HEK293 (cell line): ENCODE measurements around the gene DAAM1.

Experiments used
- KLF7 ChIP-seq: fragments of 450-650 bp; formaldehyde crosslinking; IDR thresholded peaks from 2 replicates; pipeline ENCODE4 v1.5.1; 2016; ENCODE audit warnings: missing biosample characterization, missing genetic modification characterization, borderline replicate concordance
- REPIN1 ChIP-seq: fragments of 450-650 bp; formaldehyde crosslinking; IDR thresholded peaks from 2 replicates; pipeline ENCODE4 v1.5.1; 2017; ENCODE audit warnings: missing biosample characterization, missing genetic modification characterization, low read depth
- SCRT2 ChIP-seq: fragments of 450-650 bp; formaldehyde crosslinking; IDR thresholded peaks from 2 replicates; pipeline ENCODE4 v1.5.1; 2016; ENCODE audit warnings: missing biosample characterization, missing genetic modification characterization
- ZBTB17 ChIP-seq: fragments of 450-650 bp; formaldehyde crosslinking; IDR thresholded peaks from 2 replicates; pipeline ENCODE4 v1.5.1; 2016; ENCODE audit warnings: missing biosample characterization, missing genetic modification characterization
- ZNF112 ChIP-seq: fragments of 450-650 bp; formaldehyde crosslinking; IDR thresholded peaks from 2 replicates; pipeline ENCODE4 v1.5.0; 2017; ENCODE audit warnings: missing biosample characterization, missing genetic modification characterization
- ZNF146 ChIP-seq: fragments of 450-650 bp; formaldehyde crosslinking; IDR thresholded peaks from 2 replicates; pipeline ENCODE4 v1.5.1; 2016; ENCODE audit warnings: missing biosample characterization, missing genetic modification characterization
- ZNF223 ChIP-seq: fragments of 450-650 bp; formaldehyde crosslinking; IDR thresholded peaks from 2 replicates; pipeline ENCODE4 v1.5.1; 2016; ENCODE audit warnings: missing biosample characterization, missing genetic modification characterization
- ZNF23 ChIP-seq: fragments of 450-650 bp; formaldehyde crosslinking; IDR thresholded peaks from 2 replicates; pipeline ENCODE4 v1.5.1; 2016; ENCODE audit warnings: missing biosample characterization, missing genetic modification characterization, borderline replicate concordance
- ZNF324 ChIP-seq: fragments of 450-650 bp; formaldehyde crosslinking; IDR thresholded peaks from 2 replicates; pipeline ENCODE4 v1.5.1; 2016; ENCODE audit warnings: missing biosample characterization, missing genetic modification characterization
- ZNF341 ChIP-seq: fragments of 450-650 bp; formaldehyde crosslinking; IDR thresholded peaks from 2 replicates; pipeline ENCODE4; 2016; ENCODE audit warnings: low read depth, missing biosample characterization, missing genetic modification characterization
- ZNF514 ChIP-seq: fragments of 450-650 bp; formaldehyde crosslinking; IDR thresholded peaks from 2 replicates; pipeline ENCODE4 v1.5.1; 2016; ENCODE audit warnings: missing biosample characterization, missing genetic modification characterization
- ZNF544 ChIP-seq: fragments of 450-650 bp; formaldehyde crosslinking; IDR thresholded peaks from 2 replicates; pipeline ENCODE4 v1.5.0; 2017; ENCODE audit warnings: missing biosample characterization, missing genetic modification characterization
- ZNF585B ChIP-seq: fragments of 450-650 bp; formaldehyde crosslinking; IDR thresholded peaks from 2 replicates; pipeline ENCODE4 v1.5.1; 2016; ENCODE audit warnings: missing biosample characterization, missing genetic modification characterization
- ZNF600 ChIP-seq: fragments of 450-650 bp; formaldehyde crosslinking; IDR thresholded peaks from 2 replicates; pipeline ENCODE4 v1.5.1; 2016; ENCODE audit warnings: missing biosample characterization, missing genetic modification characterization
- ZNF610 ChIP-seq: fragments of 450-650 bp; formaldehyde crosslinking; IDR thresholded peaks from 2 replicates; pipeline ENCODE4 v1.5.1; 2016; ENCODE audit warnings: missing biosample characterization, missing genetic modification characterization, borderline replicate concordance
- ZNF624 ChIP-seq: fragments of 450-650 bp; formaldehyde crosslinking; IDR thresholded peaks from 2 replicates; pipeline ENCODE4 v1.5.1; 2017; ENCODE audit warnings: missing biosample characterization, missing genetic modification characterization
- ZNF654 ChIP-seq: fragments of 450-650 bp; formaldehyde crosslinking; IDR thresholded peaks from 2 replicates; pipeline ENCODE4 v1.5.1; 2016; ENCODE audit warnings: low read depth, missing biosample characterization, missing genetic modification characterization
- ZNF792 ChIP-seq: fragments of 450-650 bp; formaldehyde crosslinking; IDR thresholded peaks from 2 replicates; pipeline ENCODE4 v1.5.1; 2016; ENCODE audit warnings: missing biosample characterization, missing genetic modification characterization
- ZSCAN30 ChIP-seq: fragments of 450-650 bp; IDR thresholded peaks from 2 replicates; pipeline ENCODE4 v1.5.1; 2018; ENCODE audit warnings: missing biosample characterization, mild to moderate bottlenecking, missing genetic modification characterization, moderate library complexity
- TF ChIP-seq, protein P1 (sequence below): fragments of 450-650 bp; formaldehyde crosslinking; IDR thresholded peaks from 2 replicates; pipeline ENCODE4 v1.5.1; 2016; ENCODE audit warnings: missing biosample characterization, missing genetic modification characterization
- TF ChIP-seq, protein P2 (sequence below): fragments of 450-650 bp; formaldehyde crosslinking; IDR thresholded peaks from 2 replicates; pipeline ENCODE4 v1.5.1; 2017; ENCODE audit warnings: missing biosample characterization, missing genetic modification characterization
- TF ChIP-seq, protein P3 (sequence below): fragments of 450-650 bp; formaldehyde crosslinking; IDR thresholded peaks from 2 replicates; pipeline ENCODE4 v1.5.1; 2016; ENCODE audit warnings: missing biosample characterization, missing genetic modification characterization
- TF ChIP-seq, protein P4 (sequence below): fragments of 450-650 bp; formaldehyde crosslinking; IDR thresholded peaks from 2 replicates; pipeline ENCODE4 v1.5.1; 2016; ENCODE audit warnings: missing biosample characterization, missing genetic modification characterization
- TF ChIP-seq, protein P5 (sequence below): fragments of 450-650 bp; formaldehyde crosslinking; IDR thresholded peaks from 2 replicates; pipeline ENCODE4; 2016; ENCODE audit warnings: missing biosample characterization, missing genetic modification characterization
- TF ChIP-seq, protein P6 (sequence below): fragments of 450-650 bp; formaldehyde crosslinking; IDR thresholded peaks from 2 replicates; pipeline ENCODE4 v1.5.1; 2016; ENCODE audit warnings: missing biosample characterization, missing genetic modification characterization
- TF ChIP-seq, protein P7 (sequence below): fragments of 450-650 bp; formaldehyde crosslinking; IDR thresholded peaks from 2 replicates; pipeline ENCODE4 v1.5.1; 2017; ENCODE audit warnings: missing biosample characterization, missing genetic modification characterization
- TF ChIP-seq, protein P8 (sequence below): fragments of 450-650 bp; formaldehyde crosslinking; IDR thresholded peaks from 2 replicates; pipeline ENCODE4 v1.5.1; 2017; ENCODE audit warnings: missing biosample characterization, missing genetic modification characterization
- TF ChIP-seq, protein P9 (sequence below): fragments of 450-650 bp; formaldehyde crosslinking; IDR thresholded peaks from 2 replicates; pipeline ENCODE4 v1.5.1; 2017; ENCODE audit warnings: missing biosample characterization, missing genetic modification characterization

Gene DAAM1

DNA sequence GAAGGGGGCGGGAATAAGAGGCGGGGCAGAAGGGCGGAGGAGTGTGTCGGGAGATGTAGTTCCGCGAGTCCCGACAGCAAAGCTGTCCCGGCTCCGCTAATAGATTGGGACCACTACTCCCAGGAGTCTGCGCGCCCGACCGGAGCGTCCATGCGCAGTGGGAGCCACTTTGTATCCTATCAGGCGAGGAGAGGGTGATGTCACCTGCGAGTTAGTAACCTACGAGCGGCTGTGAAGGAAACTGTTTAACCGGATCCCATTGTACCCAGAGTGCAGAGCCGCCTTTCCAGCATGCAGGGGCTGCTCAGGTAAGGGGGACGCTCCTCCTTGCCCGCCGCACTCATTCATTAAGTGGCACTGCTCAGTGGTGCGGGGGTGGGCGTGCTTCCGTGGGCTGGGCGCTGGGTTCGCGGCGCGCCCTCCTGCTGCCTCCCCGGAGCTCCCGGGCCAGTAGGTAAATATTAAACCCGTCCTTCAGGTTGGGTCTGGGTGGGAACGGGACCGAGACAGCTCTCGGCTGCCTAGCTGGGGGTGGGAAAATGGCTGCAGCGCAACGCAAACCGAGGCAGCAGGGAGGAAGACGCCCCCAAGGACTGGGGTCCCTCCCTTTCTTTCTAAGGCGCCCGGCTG, at the start of gene DAAM1 (continued):
- TF ChIP-seq, protein P1, sequence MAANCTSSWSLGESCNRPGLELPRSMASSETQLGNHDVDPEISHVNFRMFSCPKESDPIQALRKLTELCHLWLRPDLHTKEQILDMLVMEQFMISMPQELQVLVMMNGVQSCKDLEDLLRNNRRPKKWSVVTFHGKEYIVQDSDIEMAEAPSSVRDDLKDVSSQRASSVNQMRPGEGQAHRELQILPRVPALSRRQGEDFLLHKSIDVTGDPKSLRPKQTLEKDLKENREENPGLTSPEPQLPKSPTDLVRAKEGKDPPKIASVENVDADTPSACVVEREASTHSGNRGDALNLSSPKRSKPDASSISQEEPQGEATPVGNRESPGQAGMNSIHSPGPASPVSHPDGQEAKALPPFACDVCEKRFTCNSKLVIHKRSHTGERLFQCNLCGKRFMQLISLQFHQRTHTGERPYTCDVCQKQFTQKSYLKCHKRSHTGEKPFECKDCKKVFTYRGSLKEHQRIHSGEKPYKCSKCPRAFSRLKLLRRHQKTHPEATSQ: no peak
- TF ChIP-seq, protein P2, sequence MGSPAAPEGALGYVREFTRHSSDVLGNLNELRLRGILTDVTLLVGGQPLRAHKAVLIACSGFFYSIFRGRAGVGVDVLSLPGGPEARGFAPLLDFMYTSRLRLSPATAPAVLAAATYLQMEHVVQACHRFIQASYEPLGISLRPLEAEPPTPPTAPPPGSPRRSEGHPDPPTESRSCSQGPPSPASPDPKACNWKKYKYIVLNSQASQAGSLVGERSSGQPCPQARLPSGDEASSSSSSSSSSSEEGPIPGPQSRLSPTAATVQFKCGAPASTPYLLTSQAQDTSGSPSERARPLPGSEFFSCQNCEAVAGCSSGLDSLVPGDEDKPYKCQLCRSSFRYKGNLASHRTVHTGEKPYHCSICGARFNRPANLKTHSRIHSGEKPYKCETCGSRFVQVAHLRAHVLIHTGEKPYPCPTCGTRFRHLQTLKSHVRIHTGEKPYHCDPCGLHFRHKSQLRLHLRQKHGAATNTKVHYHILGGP (tag by site-specific recombination): no peak
- TF ChIP-seq, protein P3, sequence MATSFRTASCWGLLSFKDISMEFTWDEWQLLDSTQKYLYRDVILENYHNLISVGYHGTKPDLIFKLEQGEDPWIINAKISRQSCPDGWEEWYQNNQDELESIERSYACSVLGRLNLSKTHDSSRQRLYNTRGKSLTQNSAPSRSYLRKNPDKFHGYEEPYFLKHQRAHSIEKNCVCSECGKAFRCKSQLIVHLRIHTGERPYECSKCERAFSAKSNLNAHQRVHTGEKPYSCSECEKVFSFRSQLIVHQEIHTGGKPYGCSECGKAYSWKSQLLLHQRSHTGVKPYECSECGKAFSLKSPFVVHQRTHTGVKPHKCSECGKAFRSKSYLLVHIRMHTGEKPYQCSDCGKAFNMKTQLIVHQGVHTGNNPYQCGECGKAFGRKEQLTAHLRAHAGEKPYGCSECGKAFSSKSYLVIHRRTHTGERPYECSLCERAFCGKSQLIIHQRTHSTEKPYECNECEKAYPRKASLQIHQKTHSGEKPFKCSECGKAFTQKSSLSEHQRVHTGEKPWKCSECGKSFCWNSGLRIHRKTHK: no peak
- no peak for TF ChIP-seq ZNF544 (tag by site-specific recombination)
- TF ChIP-seq ZBTB17: no peak
- TF ChIP-seq, protein P4, sequence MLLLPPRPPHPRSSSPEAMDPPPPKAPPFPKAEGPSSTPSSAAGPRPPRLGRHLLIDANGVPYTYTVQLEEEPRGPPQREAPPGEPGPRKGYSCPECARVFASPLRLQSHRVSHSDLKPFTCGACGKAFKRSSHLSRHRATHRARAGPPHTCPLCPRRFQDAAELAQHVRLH (tag by site-specific recombination): no peak
- peak; percentile 89 for TF ChIP-seq ZNF600 (tag by site-specific recombination)
- 0 out of 2 replicates have a peak, but pooled peaks have one; percentile 24 for TF ChIP-seq ZNF324 (tag by site-specific recombination)
- no peak for TF ChIP-seq ZNF223 (tag by site-specific recombination)
- TF ChIP-seq ZNF585B (tag by site-specific recombination): no peak
- TF ChIP-seq ZNF514 (tag by site-specific recombination): no peak
- no peak for TF ChIP-seq ZNF146 (tag by site-specific recombination)
- TF ChIP-seq, protein P5, sequence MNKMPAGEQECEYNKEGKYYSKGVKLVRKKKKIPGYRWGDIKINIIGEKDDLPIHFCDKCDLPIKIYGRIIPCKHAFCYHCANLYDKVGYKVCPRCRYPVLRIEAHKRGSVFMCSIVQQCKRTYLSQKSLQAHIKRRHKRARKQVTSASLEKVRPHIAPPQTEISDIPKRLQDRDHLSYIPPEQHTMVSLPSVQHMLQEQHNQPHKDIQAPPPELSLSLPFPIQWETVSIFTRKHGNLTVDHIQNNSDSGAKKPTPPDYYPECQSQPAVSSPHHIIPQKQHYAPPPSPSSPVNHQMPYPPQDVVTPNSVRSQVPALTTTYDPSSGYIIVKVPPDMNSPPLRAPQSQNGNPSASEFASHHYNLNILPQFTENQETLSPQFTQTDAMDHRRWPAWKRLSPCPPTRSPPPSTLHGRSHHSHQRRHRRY (tag by site-specific recombination): no peak
- TF ChIP-seq ZNF654 (tag by site-specific recombination): no peak
- TF ChIP-seq, protein P6, sequence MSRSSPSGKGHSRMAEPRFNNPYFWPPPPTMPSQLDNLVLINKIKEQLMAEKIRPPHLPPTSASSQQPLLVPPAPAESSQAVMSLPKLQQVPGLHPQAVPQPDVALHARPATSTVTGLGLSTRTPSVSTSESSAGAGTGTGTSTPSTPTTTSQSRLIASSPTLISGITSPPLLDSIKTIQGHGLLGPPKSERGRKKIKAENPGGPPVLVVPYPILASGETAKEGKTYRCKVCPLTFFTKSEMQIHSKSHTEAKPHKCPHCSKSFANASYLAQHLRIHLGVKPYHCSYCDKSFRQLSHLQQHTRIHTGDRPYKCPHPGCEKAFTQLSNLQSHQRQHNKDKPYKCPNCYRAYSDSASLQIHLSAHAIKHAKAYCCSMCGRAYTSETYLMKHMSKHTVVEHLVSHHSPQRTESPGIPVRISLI (tag by site-specific recombination): no peak
- TF ChIP-seq, protein P7, sequence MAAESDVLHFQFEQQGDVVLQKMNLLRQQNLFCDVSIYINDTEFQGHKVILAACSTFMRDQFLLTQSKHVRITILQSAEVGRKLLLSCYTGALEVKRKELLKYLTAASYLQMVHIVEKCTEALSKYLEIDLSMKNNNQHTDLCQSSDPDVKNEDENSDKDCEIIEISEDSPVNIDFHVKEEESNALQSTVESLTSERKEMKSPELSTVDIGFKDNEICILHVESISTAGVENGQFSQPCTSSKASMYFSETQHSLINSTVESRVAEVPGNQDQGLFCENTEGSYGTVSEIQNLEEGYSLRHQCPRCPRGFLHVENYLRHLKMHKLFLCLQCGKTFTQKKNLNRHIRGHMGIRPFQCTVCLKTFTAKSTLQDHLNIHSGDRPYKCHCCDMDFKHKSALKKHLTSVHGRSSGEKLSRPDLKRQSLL (tag by site-specific recombination): no peak
- no peak for TF ChIP-seq REPIN1 (tag by site-specific recombination)
- no peak; the same call in 1 of the 2 replicates for TF ChIP-seq ZNF610 (tag by site-specific recombination)
- TF ChIP-seq ZNF624: no peak
- no peak for TF ChIP-seq ZNF112 (tag by site-specific recombination)
- TF ChIP-seq KLF7 (tag by site-specific recombination): no peak
- TF ChIP-seq, protein P8, sequence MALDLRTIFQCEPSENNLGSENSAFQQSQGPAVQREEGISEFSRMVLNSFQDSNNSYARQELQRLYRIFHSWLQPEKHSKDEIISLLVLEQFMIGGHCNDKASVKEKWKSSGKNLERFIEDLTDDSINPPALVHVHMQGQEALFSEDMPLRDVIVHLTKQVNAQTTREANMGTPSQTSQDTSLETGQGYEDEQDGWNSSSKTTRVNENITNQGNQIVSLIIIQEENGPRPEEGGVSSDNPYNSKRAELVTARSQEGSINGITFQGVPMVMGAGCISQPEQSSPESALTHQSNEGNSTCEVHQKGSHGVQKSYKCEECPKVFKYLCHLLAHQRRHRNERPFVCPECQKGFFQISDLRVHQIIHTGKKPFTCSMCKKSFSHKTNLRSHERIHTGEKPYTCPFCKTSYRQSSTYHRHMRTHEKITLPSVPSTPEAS: no peak
- no peak for TF ChIP-seq ZNF792
- TF ChIP-seq SCRT2 (tag by site-specific recombination): no peak
- no peak for TF ChIP-seq ZSCAN30 (tag by site-specific recombination)
- no peak for TF ChIP-seq ZNF23
- no peak for TF ChIP-seq ZNF341
- TF ChIP-seq, protein P9, sequence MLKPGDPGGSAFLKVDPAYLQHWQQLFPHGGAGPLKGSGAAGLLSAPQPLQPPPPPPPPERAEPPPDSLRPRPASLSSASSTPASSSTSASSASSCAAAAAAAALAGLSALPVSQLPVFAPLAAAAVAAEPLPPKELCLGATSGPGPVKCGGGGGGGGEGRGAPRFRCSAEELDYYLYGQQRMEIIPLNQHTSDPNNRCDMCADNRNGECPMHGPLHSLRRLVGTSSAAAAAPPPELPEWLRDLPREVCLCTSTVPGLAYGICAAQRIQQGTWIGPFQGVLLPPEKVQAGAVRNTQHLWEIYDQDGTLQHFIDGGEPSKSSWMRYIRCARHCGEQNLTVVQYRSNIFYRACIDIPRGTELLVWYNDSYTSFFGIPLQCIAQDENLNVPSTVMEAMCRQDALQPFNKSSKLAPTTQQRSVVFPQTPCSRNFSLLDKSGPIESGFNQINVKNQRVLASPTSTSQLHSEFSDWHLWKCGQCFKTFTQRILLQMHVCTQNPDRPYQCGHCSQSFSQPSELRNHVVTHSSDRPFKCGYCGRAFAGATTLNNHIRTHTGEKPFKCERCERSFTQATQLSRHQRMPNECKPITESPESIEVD: no peak
